IPS-NIHi7 (cell line): ENCODE results near the gene TFAP2B.

Source experiments
- DNase-seq: peaks from one replicate; pipeline ENCODE4 v3.0.0; 2012; ENCODE audit warnings: mixed read lengths; ENCODE audit errors: extremely low spot score

Gene TFAP2B

GRCh38 chr6:50824552-50824951 is 5.9 kb downstream of the TFAP2B start:
- peak; percentile 55 for DNase-seq

GRCh38 chr6:50825375-50826036 is 6.8 kb downstream of the TFAP2B start:
- no peak for DNase-seq

- no peak for DNase-seq
These were observed 7.5 kb downstream of the TFAP2B start for GRCh38 chr6:50826037-50826761.

- no peak for DNase-seq
These were observed 8.1 kb downstream of the TFAP2B start for GRCh38 chr6:50826803-50827202.

GRCh38 chr6:50829049-50829448 is 10.4 kb downstream of the TFAP2B start:
- no peak for DNase-seq

GRCh38 chr6:50829898-50830444 is 11.3 kb downstream of the TFAP2B start:
- DNase-seq = no peak

- DNase-seq = no peak
These were observed 12.5 kb downstream of the TFAP2B start for GRCh38 chr6:50831186-50831585.

GRCh38 chr6:50832912-50833311 is 14.2 kb downstream of the TFAP2B start:
- no peak for DNase-seq

- DNase-seq = no peak
These were observed 16.3 kb downstream of the TFAP2B start for GRCh38 chr6:50834929-50835410.

GRCh38 chr6:50836231-50836630 is 17.6 kb downstream of the TFAP2B start:
- no peak for DNase-seq

GRCh38 chr6:50837589-50838445 is 19.1 kb downstream of the TFAP2B start:
- DNase-seq = no peak

GRCh38 chr6:50840112-50840810 is 21.6 kb downstream of the TFAP2B start:
- DNase-seq = no peak

- no peak for DNase-seq
These were observed 22.1 kb downstream of the TFAP2B start for GRCh38 chr6:50840811-50841192.

- no peak for DNase-seq
These were observed 23.8 kb downstream of the TFAP2B start for GRCh38 chr6:50842446-50842845.

- DNase-seq = peak; percentile 59
These were observed 24.3 kb downstream of the TFAP2B start for GRCh38 chr6:50842861-50843384.

- DNase-seq = peak; percentile 82
These were observed 25.2 kb downstream of the TFAP2B start for GRCh38 chr6:50843842-50844241.

GRCh38 chr6:50845499-50846143 is 26.9 kb downstream of the TFAP2B start:
- DNase-seq = no peak

- no peak for DNase-seq
These were observed 27.6 kb downstream of the TFAP2B start for GRCh38 chr6:50846144-50846851.

- DNase-seq = no peak
These were observed 28.1 kb downstream of the TFAP2B start for GRCh38 chr6:50846852-50847155.

GRCh38 chr6:50847890-50848594 is 29.4 kb downstream of the TFAP2B start:
- DNase-seq = no peak
